NCI-H510A (cell line): ENCODE data around the gene JDP2.

Experiments
- DNase-seq: peaks from one replicate; lab custom pipeline; 2025; lab: John Stamatoyannopoulos, UW

The JDP2 gene

DNA sequence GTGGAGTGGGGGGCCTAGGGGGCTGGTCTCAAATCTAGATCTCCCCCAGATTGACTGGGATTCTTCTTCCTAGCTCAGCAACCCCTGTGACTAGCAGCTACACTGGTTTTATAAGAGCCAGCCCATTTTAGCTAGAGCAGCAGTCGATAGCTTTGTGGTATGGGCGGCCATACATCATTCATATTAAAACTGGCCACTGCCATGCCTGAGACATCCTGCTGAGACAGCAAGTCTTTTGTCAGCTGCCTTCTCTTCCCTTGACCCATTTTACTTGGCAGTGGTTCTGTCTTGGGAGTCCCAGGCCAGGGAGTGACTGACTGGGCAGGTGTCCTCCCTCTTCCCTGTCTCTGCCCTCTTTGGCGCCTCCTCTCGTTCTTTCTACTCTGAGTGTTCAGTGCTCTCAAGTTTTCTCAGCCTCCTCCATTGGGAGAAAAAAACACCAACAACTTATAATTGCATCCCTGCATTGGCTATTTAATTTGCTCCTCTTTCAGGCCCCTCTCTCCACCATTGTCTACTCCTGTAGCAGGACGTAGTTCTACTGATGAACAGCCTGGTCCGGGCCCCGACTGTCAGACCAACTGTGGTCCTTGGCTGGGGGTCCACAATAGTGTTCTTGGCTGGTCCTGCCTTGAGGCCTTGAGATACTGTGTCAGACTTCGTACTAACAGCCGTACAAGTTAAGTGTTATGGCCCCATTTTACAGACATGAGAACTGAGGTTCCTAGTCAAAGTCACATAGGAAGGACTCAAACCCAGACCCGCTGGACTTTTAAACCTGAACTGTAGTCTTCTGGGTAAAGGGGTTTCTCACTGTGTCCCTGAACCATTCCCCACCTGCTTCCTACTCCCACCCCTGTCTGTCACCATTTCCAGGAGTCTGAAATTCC, 18.3 kb upstream of the JDP2 start:
- no peak for DNase-seq

DNA sequence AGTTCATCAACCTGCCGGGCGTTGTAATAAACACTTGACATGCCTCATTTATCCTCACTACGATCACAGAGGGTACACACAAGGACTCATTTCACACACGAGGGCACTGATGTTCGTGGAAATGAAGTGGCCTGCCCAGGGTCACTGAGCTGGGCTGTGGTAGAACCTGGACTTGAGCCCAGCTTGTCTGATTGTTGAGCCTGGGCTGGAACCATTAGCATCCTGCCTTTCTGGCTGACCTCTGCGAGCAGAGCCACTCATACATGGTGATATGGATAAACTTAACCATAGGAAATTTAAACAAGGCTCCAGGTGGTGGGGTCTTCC, 16.6 kb upstream of the JDP2 start:
- peak; percentile 30 for DNase-seq

DNA sequence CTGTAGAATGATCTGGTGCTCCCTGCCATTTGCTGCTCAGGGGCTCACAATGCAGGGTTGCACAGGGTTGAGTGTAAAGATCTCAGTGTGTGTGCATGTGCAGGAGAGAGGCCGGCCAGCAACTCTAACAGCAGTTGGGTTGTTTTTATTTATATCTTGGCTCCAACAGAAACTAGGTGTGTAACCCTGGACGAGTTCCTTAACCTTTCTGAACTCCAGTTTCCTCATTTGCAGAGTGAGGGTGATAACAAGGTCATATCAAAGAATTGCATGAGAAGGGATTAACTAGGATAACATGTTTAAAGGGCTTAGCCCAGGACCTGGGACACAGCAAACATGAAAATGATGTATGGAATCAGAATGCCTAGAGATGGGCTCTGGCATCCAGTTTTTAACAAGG, 14.8 kb upstream of the JDP2 start:
- no peak for DNase-seq

DNA sequence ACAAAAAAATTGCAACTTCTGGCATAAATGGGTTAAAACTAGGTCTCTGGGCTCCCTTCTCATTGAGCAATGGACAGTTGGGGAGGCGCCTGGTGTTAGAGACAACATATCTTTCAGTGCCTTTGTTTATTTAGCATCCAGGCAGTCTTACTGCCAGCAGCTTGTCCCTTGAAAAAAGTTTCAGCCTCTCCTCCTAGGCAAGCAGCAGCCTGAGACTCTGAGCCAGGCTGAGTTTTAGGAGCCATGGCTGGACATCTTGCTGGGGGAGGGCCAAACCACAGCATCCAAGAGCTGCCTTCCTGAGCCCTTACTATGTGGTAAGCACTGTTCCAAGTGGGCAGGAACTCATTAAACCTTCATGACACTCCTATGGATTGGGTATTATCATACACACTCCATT, 10.1 kb upstream of the JDP2 start:
- no peak for DNase-seq

DNA sequence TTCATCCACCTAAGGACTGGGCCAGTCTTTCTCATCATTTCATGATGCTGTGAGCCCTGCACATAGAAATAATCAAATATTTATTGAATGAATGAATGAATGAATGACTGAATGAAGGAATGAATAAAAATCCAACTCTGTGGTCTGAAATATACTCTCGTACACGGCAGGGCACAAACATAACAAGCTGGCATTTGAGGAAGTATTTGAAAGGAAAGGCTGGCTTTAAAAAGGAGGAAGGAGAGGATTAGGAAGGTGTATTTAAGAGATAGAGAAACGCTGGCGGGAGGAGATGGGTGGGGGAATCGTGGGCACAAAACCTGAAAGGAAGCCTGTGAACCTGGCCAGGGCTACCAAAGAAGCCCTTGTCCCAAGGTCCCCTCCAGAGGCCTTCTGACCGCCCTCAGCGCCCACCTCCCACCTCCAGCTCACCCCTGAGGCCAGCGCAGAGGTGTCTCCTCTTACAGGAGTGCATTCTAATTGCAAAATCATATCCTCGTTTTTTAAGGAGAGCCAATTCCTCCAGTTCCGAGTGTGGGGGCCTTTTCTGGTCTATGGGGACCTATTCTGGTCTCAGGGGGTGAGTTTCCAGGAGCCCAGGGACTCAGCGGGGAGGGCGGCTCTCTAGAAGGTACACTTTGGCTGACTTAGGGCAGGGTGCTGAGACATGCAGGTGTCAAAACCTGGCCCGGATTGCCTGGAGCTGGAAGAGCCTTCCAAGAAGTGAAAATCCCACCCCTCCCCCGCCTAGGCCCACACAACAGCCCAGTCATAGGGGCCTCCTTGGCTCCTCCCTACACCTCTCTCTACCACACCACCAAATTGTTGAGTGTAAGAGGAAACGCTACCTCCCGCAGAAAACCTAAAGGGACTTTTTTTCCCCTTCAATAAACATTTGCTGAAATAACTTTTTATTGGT, 8.7 kb upstream of the JDP2 start:
- peak; percentile 24 for DNase-seq

DNA sequence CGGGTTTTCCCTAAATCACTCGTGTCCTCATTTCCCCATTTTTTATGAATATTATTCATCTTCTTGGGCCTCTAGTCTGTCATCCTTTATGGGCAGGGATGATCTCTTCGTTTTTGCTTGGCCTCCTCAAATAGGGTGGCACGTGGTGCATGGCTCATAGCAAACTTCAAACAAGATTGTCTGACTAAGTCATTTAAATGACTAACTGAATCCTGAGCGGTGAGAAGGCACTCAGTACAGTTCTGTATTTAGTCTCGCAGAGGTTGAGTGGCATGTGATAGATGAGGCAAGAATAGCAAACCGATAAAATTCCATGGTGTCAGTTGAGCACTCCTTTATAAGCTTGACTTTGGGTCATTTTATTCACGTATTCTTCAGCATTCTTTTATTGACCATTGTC, 5.7 kb upstream of the JDP2 start:
- DNase-seq, result no peak

DNA sequence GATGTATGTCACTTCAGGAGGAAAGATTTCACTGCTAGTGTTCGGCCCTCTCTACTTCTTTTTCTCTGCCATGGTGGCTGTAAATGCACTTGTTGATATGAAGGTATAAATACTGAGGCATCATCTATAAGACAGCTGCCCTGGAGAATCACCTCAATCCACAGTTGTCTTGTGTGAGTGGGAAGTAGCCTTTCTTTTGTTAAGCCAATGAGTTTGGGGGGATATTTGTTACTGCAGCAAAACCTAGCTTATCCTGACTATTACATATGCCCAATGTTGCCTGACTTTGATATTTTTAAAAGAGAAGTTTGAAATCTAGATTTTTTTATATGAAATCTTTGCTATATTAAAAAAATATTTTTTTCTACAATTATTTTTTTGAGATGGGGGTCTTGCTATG, 3.3 kb upstream of the JDP2 start:
- DNase-seq, result no peak

DNA sequence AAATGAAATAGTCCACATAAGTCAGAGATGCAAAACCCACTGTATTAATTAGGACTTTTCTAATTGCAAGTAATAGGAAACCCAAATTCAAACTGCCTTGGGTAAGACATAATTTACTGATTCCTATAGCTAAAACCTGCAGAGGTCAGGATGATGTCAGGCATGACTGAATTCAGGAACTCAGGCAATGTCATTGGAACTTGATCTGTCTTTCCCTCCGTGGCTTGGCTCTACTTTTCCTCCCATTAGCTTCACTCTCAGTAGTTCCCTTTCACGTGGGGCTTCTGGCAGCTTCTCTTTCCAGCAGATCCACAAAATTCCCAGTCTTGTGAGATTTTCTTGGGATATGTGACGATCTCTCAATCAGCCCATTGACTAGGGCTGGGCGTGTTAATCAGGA, 2.4 kb upstream of the JDP2 start:
- no peak for DNase-seq

DNA sequence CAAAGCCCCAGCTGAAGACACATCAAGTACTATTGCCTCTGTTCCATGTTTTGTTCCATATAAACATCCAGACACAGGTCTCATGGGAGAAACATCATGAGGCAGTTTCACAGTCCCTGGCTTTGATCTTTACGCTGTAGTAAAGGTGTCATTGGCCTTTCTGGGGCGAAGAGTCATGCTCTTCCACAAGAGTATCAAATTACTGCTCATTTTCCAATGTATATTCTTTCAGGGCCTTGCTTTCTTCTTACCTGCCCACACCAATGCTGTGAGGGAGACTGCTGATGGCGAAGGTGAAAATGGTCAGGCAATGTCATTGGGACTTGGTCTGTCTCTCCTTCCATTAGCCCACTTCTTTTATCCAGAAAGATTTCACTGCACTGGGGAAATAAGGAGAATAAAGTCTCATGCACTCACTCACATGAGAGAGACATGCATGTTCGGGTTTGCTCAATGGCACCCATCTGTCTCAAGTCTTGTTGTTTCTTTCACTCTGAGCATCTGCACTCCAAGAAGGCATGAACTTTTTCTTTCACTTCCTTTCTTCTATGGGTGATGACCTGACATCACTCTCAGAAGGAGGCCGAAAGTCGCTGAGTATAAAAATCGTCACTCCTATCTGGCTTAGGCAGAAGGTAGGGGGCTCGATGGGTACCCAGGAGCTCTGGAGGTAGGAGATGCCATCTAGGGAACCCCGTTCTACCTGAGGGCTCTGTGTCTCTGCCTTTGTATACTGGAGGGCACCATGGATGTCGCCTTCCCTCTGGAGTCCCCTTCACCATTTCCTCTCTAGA, 1.3 kb upstream of the JDP2 start:
- peak; percentile 21 for DNase-seq

DNA sequence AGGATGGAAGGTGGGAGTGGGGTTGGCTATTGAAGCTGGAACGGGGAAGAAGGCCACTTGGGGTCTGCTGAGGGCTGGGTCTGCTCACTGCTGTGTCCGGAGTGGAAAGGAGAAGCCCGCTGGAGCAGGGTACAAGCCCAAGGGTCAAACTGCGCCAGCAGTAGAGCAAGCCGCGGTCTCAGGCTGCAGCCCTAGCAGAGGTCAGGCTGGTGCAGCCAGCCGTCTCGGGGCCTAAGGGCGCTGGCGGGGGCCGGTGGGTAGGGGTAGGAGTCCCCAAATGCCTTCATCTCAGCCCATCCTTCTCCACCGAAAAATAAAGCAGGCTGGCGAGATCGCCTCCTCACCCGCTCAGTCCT, 718 bp upstream of the JDP2 start:
- DNase-seq, result no peak

DNA sequence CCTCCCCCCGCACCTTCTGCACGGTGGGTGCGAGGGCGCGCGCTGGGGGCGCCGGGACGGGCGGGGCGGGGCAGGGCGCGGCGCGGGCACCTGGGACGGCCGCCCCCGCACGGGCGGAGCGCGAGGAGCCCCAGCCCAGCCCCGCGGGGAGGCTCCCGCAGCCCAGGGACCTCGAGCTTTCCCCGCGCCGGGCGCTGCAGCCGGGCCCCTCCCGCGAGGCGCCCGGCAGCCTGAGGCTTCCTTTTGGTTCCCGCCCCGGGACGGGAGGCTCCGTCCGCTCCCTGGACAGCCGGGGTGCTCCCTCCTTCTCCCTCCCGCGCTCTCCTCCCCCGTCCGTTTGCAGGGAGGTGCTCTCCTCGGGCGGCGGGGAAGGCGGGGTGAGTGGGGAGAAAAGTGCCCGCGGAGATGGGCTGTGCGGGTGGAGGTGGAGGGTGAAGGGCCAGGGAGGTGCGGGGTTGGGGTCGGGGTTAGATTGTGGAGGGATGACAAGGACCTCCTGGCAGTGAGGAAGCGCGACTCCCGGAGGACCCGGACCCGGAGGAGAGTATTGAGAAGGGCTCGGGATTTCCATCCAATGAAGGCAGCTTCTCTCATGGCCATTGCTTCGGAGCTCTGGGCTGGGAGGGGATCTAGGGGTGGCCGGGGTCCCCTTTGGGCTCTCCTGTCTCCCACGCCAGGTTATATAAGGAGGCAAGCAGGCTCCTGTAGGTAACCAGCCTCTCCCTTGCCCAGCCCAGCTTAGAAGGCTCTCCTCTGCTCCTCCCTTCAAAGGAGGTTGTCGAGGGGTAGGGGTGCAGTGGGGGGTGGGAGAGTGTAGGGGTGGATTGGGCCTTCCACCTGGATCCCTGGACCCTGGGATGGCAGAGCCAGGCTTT, 645 bp downstream of the JDP2 start:
- DNase-seq, result no peak

DNA sequence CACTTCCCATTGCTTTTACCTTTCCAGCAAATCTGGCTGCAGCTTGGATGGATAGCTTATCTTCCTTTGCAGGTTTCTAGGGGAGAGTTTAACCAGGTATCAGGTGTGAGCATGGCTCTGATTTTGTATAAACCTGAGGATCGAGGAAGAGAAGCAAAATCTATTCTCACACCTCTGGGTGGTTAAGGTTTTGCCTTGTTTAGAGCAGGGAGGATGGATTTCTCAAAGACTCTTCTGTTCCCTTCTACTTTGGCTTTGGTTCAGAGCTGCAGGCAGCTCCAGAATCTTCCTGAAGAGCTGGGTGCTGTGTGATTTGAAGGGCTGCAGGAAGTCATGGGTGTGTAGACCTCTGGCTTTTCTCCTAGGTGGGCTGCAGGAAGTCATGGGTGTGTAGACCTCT, 1.7 kb downstream of the JDP2 start:
- no peak for DNase-seq

DNA sequence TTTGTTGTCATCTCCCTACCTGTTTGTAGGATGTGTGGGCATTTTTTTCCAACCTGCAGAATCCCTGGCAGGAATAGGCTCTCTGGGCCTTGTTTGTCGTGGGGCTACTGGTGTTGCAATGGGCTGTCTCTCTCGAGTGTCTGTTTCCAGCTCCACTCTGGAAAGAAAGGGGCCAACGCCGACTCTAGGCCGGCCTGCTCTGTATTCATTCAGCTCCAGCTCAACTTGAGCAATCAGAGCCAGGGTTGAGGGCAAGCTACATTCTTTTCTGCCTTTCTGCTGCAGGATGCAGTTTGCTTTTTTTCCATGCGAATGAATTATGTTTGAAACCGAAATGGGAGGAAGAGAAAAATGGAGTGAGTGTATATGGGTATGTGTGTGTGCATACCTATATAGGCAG, 2.3 kb downstream of the JDP2 start:
- DNase-seq, result no peak

DNA sequence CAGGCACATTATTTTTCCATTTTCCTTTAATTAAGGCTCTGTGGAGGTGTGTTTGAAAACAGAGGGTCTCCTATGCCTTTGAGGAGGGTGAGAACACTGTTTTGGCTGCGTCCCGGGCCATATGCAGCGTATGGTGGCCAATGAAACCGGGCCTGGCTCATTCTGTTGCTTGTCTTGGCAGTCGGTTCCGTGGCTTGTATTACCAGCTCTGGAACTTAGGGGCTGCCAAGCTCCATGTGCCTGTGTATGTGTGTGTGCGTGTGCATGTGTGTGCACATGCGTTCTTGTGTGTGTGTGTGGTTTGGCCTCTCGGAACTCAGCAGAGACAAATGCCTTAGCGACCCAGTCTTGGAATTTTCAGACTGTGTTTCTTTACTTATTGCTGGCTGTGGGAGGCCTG, 2.7 kb downstream of the JDP2 start:
- DNase-seq, result no peak

DNA sequence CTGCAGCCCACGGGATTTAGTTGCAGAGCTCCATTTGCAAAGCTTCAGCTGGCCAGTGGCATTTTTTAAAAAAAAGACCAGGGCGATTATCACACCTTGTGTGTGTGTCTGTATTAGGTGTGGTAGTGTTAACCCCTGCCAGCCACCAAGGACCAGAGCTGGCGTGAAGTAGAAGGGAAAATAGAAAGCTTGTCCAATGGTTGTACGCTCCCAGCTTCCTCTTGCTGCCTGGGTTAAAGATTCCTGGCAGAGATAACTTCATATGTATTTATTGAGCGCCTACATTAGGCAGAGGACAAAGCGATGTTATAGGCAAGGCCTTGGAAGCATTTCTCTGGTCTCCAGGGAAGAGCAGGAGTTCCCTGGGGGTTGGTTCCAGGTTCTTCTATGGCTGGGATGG, 3.2 kb downstream of the JDP2 start:
- DNase-seq, result no peak

DNA sequence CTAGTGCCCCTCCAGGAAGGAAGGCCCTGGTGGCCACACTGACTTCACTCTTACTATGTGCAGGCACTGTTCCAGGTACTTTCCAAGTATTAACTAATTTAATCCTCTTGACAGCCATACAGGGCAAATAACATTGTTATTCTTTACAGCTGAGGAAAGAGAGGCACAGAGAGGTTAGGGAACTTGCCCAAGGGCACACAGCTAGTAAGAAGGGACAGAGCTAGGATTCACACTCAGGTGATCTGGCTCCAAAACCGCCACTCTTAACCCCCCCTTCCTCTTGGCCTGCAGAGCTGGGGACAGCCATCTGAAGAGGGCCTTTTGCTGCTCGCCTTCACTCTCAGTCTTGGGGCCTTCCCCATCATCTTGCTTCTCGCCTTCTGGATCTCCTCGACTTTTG, 4.0 kb downstream of the JDP2 start:
- no peak for DNase-seq

DNA sequence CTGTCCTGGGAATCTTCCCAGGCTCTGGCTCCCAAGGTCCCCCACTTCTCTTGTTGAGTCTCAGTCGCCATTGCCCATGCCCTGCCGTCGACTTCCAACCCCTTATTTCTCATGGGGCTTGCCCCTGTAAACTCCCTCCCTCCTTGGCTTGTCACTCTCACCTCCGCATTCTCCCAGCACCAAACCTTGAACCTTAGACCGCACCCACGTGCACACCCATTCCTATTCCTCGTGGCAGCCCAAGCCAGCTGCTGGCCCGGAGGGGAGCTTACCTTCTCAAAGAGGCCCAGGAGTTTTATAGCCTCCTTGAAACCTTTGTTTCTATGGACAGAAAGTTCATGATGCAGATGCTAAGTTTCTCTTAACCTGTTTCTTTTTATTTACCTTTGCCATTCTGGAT, 4.6 kb downstream of the JDP2 start:
- no peak for DNase-seq

DNA sequence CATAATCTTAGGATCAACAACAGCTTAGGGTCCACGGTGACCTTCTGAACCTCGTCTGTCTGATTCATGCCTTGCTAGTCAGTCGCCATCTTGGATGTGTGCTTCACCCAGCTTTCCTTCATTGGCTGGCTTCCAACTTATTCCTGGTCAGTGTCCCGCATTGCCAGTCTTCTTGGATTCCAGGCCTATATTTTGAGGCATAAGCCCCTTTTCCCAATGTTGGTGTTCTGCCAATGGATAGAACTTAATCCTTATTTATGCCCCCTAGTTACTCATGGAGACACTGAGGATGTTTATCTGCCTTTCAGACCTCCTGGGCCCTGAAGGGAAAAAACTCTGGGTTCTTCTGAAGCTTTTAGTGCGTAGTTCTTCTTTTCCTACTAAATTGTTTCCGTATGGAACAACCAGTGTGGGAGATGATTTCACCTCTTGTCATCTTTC, 5.8 kb downstream of the JDP2 start:
- no peak for DNase-seq

DNA sequence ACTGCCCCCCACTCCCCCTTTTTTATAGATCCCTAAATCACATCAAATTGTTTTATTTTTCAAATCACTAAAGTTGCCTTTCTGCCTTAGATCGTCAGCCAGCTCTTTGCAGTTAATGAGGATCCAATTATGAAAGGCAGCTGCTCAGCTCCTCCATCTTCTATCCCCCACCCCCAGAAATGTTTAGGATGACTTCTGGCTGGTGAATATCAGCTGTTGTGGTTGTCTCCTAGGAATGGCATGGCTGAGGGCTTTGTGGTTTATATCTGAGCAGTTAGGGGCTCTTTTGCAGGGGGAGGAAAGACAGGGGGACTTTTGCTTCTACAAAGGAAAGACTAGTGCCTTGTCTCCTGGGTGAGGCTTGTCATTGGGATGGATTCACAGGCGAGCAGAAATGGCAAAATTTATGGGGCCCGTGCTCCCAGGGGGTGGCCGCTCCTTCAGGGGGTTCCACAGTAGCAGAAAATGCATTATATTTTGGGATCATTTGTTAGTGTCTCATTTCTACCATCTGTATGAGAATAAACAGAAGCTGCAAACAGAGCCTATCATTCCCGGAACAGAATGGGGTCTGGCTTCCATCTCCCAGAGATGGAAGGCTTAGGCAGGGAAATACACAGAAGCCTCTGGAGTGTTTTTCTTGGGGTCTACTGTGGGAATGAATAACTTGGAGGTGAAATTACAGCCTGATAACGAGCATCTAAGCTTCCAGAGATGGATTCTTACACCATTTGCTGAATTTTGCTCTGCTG, 6.5 kb downstream of the JDP2 start:
- no peak for DNase-seq

DNA sequence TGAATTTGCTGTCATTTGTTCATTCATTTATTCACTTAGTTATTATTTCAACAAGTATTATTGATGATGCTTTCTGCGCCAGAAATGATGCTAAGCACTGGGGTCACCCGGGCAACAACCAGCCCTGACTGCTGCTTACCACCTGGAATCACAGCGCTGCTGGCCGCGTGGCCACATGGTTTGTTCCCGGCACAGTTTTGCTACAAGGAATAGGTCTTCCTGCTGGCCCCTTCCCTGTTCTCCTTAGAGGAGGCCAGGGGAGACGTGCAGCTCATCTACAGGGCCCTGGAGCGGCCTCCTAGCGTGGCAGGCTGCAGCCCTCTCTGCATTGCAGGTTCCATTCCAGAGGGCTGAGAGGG, 7.0 kb downstream of the JDP2 start:
- DNase-seq, result no peak

DNA sequence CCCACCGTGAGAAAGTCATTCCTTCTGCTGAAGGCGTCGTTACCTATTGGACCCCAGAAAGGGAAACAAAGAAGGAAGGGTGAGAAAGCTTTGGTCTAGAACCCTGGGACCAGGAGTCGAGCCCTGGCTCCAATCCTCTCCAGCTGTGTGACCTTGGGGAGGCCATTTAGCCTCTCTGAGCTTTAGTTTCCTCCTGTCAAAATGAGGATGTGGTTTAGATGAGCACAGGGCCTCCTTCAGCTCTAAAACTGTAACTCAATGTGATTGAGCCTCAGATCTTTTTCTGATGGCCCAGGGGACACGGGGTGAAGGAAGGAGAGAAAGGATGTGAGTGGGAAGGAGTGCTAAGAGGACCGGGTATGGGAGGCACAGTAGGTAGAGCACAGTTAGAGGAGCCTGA, 7.7 kb downstream of the JDP2 start:
- DNase-seq, result no peak
